Fibroblast of lung (primary cell): Measurements from ENCODE around the gene SPG11.

Experiments used
- CTCF ChIP-seq, 2 donors: IDR thresholded peaks in 1 of 2; conservative IDR thresholded peaks in 1 of 2; 1 replicate in 1 of 2; 2 replicates in 1 of 2; pipeline ENCODE4 v1.5.1; 2011 to 2012; ENCODE audit warnings: low read length in 2 of 2, control low read depth in 1 of 2, inconsistent platforms in 1 of 2, low read depth in 1 of 2, mild to moderate bottlenecking in 1 of 2
- EZH2 ChIP-seq: IDR thresholded peaks from 2 replicates; pipeline ENCODE4 v1.5.1; 2012; ENCODE audit warnings: low read length, control low read depth, mild to moderate bottlenecking; ENCODE audit errors: missing control alignments

- TF ChIP-seq CTCF (conservative IDR thresholded peaks at IDR 0.05 in 1 of 2, IDR thresholded peaks at IDR 0.05 in 1 of 2; ENCODE audit: low read depth in 1 of 2, low read length in 2 of 2), result no peak
- no peak for TF ChIP-seq EZH2
Observed at GRCh38 chr15:44580105-44580504, 83.4 kb downstream of the SPG11 start.
